HepG2 (cell line): ENCODE measurements around the gene DDAH1. TPM values are rescaled to one million over a fixed set of nuclear protein-coding genes. Genes with fewer than 3 reads are reported as not detected.
A peak's percentile ranks its signal among the peaks of the same experiment; 100 is the strongest.

Experiments
- AKNA ChIP-seq: sonication (generic); formaldehyde crosslinking; IDR thresholded peaks from 2 replicates; pipeline ENCODE4 v1.4.0; 2020; ENCODE audit warnings: missing genetic modification reagents, borderline replicate concordance
- ATF5 ChIP-seq: sonication (generic); formaldehyde crosslinking; IDR thresholded peaks from 2 replicates; pipeline ENCODE4 v1.4.0; 2020; ENCODE audit warnings: mild to moderate bottlenecking, low read depth, missing genetic modification reagents
- CC2D1A ChIP-seq: sonication (generic); formaldehyde crosslinking; IDR thresholded peaks from 2 replicates; pipeline ENCODE4 v1.8.1; 2023; ENCODE audit warnings: mild to moderate bottlenecking, missing genetic modification reagents
- HOMEZ ChIP-seq: IDR thresholded peaks from 2 replicates; pipeline ENCODE4 v1.6.1; 2016; ENCODE audit warnings: low read depth
- HOXD1 ChIP-seq: sonication (generic); formaldehyde crosslinking; IDR thresholded peaks from 2 replicates; pipeline ENCODE4 v1.5.0; 2020; ENCODE audit warnings: missing genetic modification reagents
- MED1 ChIP-seq: sonication (generic); formaldehyde crosslinking; IDR thresholded peaks from 2 replicates; pipeline ENCODE4 v1.4.0; 2020; ENCODE audit warnings: missing genetic modification reagents
- MIXL1 ChIP-seq: IDR thresholded peaks from 2 replicates; pipeline ENCODE4 v1.6.1; 2016
- MTA3 ChIP-seq: sonication (generic); formaldehyde crosslinking; IDR thresholded peaks from 2 replicates; pipeline ENCODE4 v1.4.0; 2020; ENCODE audit warnings: missing genetic modification reagents
- NCOA5 ChIP-seq: sonication (generic); formaldehyde crosslinking; IDR thresholded peaks from 2 replicates; pipeline ENCODE4 v1.4.0; 2020; ENCODE audit warnings: missing genetic modification reagents
- RNF219 ChIP-seq: sonication (generic); formaldehyde crosslinking; IDR thresholded peaks from 2 replicates; pipeline ENCODE4 v1.5.0; 2020; ENCODE audit warnings: mild to moderate bottlenecking, missing genetic modification reagents
- SOX5 ChIP-seq: IDR thresholded peaks from 2 replicates; pipeline ENCODE4 v1.6.1; 2016; ENCODE audit warnings: borderline replicate concordance
- SRSF1 ChIP-seq: fragments of 200-400 bp; formaldehyde crosslinking; optimal IDR thresholded peaks from 2 replicates; pipeline ENCODE3; 2017; ENCODE audit warnings: mild to moderate bottlenecking, low read depth, low read length, moderate library complexity
- THAP11 ChIP-seq: IDR thresholded peaks from 2 replicates; pipeline ENCODE4 v1.6.1; 2016; ENCODE audit warnings: missing biosample characterization, missing genetic modification reagents
- YEATS4 ChIP-seq: sonication (generic); formaldehyde crosslinking; IDR thresholded peaks from 2 replicates; pipeline ENCODE4 v1.4.0; 2020; ENCODE audit warnings: missing genetic modification reagents, borderline replicate concordance
- ZNF382 ChIP-seq: sonication (generic); formaldehyde crosslinking; IDR thresholded peaks from 2 replicates; pipeline ENCODE4 v1.5.0; 2020; ENCODE audit warnings: missing genetic modification reagents, mild to moderate bottlenecking, borderline replicate concordance
- polyA plus RNA-seq, 8 experiments: library from polyadenylated mRNA; depleted of rRNA in 3 of 8; stranded (reverse) in 7 of 8; unstranded in 1 of 8; fragments of >200 nt; fragmentation: Illumina TruSeq in 4 of 8; extraction: Trizol in 4 of 8; gene quantifications; 2 replicates each; pipeline versions ENCODE4 v1.2.1 to v1.2.3, GENCODE V29; 2011 to 2016; ENCODE audit warnings: low read depth in 4 of 8, missing spikeins in 1 of 8, mixed read lengths in 1 of 8; ENCODE audit not compliant: insufficient read depth in 1 of 8
- total RNA-seq, 5 experiments: library from RNA; depleted of rRNA; stranded (reverse); fragments of >200 nt; fragmentation: Illumina TruSeq; extraction: Trizol; gene quantifications; 2 replicates each; pipeline ENCODE4 v1.2.3, GENCODE V29; 2016; ENCODE audit warnings: low read depth in 1 of 5
- TF ChIP-seq, protein P1 (sequence below): sonication (generic); formaldehyde crosslinking; conservative IDR thresholded peaks from 2 replicates; pipeline ENCODE4 v1.4.0; 2020; ENCODE audit warnings: missing genetic modification reagents
- TF ChIP-seq, protein P2 (sequence below): sonication (generic); formaldehyde crosslinking; IDR thresholded peaks from 2 replicates; pipeline ENCODE4 v1.4.0; 2020; ENCODE audit warnings: missing genetic modification reagents, borderline replicate concordance
- TF ChIP-seq, protein P3 (sequence below): sonication (generic); formaldehyde crosslinking; IDR thresholded peaks from 2 replicates; pipeline ENCODE4 v1.4.0; 2020; ENCODE audit warnings: missing genetic modification reagents, borderline replicate concordance

The DDAH1 gene
- total and polyA plus RNA-seq, 2 of the 13 experiments (the other 11 are each of a cell fraction or from before 2014, with no cell fraction given), result 39.7 to 64.4 TPM

DNA sequence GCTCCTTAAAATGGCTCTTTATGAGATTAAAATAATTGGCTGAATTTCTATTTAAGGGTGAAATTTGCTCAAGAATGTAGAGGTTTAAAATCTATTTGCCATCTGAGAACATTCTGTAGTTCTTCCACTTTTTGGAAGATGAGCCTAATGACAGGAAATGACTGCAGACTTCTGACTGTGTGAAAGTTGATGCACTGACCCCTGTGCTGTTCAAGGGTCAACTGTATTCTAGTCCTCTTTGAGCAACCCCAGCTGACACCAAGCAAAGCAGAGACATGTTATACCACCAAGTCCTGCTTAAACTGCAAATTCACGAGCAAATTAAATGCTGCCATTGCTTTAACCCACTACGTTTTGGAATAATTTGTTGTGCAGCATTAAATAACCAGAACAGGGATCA is 26.6 kb downstream of the DDAH1 start (continued):
- peak; percentile 27; the same call in 1 of the 2 replicates for TF ChIP-seq HOMEZ (CRISPR knock-in tag)
- no peak for TF ChIP-seq HOXD1 (CRISPR knock-in tag)
- TF ChIP-seq, protein P1, sequence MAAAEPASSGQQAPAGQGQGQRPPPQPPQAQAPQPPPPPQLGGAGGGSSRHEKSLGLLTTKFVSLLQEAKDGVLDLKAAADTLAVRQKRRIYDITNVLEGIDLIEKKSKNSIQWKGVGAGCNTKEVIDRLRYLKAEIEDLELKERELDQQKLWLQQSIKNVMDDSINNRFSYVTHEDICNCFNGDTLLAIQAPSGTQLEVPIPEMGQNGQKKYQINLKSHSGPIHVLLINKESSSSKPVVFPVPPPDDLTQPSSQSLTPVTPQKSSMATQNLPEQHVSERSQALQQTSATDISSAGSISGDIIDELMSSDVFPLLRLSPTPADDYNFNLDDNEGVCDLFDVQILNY, result no peak
- TF ChIP-seq, protein P2, sequence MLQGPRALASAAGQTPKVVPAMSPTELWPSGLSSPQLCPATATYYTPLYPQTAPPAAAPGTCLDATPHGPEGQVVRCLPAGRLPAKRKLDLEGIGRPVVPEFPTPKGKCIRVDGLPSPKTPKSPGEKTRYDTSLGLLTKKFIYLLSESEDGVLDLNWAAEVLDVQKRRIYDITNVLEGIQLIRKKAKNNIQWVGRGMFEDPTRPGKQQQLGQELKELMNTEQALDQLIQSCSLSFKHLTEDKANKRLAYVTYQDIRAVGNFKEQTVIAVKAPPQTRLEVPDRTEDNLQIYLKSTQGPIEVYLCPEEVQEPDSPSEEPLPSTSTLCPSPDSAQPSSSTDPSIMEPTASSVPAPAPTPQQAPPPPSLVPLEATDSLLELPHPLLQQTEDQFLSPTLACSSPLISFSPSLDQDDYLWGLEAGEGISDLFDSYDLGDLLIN (CRISPR knock-in tag), result no peak
- TF ChIP-seq, protein P3, sequence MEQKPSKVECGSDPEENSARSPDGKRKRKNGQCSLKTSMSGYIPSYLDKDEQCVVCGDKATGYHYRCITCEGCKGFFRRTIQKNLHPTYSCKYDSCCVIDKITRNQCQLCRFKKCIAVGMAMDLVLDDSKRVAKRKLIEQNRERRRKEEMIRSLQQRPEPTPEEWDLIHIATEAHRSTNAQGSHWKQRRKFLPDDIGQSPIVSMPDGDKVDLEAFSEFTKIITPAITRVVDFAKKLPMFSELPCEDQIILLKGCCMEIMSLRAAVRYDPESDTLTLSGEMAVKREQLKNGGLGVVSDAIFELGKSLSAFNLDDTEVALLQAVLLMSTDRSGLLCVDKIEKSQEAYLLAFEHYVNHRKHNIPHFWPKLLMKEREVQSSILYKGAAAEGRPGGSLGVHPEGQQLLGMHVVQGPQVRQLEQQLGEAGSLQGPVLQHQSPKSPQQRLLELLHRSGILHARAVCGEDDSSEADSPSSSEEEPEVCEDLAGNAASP, result peak; percentile 75; the same call in 1 of the 2 replicates
- TF ChIP-seq SRSF1, result no peak
- no peak for TF ChIP-seq MTA3 (CRISPR knock-in tag)
- TF ChIP-seq SOX5 (CRISPR knock-in tag), result no peak
- TF ChIP-seq THAP11 (CRISPR knock-in tag), result no peak
- no peak for TF ChIP-seq NCOA5 (CRISPR knock-in tag)
- no peak for TF ChIP-seq RNF219 (CRISPR knock-in tag)
- no peak for TF ChIP-seq CC2D1A
- no peak for TF ChIP-seq ATF5
- TF ChIP-seq MIXL1 (CRISPR knock-in tag), result peak; percentile 70; the same call in 1 of the 2 replicates
- no peak for TF ChIP-seq ZNF382 (CRISPR knock-in tag)
- no peak for TF ChIP-seq YEATS4 (CRISPR knock-in tag)
- no peak; the same call in 1 of the 2 replicates for TF ChIP-seq MED1 (CRISPR knock-in tag)
- TF ChIP-seq AKNA (CRISPR knock-in tag), result no peak
